ENCODE data around the gene TGFBR2.

DNA sequence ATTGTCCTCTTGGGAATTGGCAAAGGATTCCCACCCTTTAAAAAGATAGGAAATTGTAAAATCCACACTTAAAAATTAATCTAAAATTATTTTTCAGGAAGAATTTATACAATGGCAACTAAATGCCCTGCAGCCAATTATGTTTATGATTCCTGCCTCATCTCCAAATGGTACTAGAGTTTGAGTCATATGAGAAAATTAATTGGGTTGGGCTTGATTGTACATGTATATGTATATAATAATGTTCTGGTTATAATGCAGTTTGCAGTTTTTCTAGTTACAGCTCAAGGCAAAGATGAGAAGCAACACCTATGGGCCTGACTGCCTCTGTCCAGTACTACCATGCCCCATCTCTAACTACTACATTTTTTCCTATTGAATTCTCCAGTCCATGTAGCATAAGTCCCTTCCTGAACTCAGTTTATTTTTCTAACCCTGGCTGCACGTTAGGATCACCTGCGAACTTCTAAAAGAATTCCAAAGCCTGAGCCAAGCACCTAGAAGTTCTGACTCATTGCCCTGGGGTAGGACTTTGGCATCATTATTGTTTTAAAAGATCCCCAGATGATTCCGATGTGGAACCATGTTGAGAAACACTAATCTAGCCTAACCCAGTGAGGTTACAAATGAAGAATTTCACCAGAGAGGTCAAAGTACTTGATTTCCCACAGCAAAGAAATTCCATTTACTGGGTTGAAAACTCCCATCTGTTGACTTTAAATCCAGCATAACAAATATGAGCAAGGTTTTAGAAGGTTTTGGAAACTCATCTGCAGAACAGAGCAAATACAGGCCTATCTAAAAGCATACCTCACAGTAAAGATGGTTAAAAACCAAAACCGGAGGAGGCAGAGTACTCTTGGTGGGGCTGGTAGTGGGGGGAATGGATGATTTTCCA is 19.4 kb downstream of the TGFBR2 start:
- TF ChIP-seq, protein P1, sequence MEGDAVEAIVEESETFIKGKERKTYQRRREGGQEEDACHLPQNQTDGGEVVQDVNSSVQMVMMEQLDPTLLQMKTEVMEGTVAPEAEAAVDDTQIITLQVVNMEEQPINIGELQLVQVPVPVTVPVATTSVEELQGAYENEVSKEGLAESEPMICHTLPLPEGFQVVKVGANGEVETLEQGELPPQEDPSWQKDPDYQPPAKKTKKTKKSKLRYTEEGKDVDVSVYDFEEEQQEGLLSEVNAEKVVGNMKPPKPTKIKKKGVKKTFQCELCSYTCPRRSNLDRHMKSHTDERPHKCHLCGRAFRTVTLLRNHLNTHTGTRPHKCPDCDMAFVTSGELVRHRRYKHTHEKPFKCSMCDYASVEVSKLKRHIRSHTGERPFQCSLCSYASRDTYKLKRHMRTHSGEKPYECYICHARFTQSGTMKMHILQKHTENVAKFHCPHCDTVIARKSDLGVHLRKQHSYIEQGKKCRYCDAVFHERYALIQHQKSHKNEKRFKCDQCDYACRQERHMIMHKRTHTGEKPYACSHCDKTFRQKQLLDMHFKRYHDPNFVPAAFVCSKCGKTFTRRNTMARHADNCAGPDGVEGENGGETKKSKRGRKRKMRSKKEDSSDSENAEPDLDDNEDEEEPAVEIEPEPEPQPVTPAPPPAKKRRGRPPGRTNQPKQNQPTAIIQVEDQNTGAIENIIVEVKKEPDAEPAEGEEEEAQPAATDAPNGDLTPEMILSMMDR (IDR thresholded peaks at IDR 0.05; ENCODE audit: insufficient read depth, low read length) = no peak
- TF ChIP-seq SPI1 (IDR thresholded peaks at IDR 0.05; ENCODE audit: borderline replicate concordance, low read depth) (no peak), POLR2AphosphoS5 (IDR thresholded peaks at IDR 0.05; ENCODE audit: low read depth) (no peak)
- TF ChIP-seq, protein P2, sequence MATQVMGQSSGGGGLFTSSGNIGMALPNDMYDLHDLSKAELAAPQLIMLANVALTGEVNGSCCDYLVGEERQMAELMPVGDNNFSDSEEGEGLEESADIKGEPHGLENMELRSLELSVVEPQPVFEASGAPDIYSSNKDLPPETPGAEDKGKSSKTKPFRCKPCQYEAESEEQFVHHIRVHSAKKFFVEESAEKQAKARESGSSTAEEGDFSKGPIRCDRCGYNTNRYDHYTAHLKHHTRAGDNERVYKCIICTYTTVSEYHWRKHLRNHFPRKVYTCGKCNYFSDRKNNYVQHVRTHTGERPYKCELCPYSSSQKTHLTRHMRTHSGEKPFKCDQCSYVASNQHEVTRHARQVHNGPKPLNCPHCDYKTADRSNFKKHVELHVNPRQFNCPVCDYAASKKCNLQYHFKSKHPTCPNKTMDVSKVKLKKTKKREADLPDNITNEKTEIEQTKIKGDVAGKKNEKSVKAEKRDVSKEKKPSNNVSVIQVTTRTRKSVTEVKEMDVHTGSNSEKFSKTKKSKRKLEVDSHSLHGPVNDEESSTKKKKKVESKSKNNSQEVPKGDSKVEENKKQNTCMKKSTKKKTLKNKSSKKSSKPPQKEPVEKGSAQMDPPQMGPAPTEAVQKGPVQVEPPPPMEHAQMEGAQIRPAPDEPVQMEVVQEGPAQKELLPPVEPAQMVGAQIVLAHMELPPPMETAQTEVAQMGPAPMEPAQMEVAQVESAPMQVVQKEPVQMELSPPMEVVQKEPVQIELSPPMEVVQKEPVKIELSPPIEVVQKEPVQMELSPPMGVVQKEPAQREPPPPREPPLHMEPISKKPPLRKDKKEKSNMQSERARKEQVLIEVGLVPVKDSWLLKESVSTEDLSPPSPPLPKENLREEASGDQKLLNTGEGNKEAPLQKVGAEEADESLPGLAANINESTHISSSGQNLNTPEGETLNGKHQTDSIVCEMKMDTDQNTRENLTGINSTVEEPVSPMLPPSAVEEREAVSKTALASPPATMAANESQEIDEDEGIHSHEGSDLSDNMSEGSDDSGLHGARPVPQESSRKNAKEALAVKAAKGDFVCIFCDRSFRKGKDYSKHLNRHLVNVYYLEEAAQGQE (IDR thresholded peaks at IDR 0.05; ENCODE audit: insufficient replicate concordance, low read depth) = no peak

Data from HL-60 (cell line).